HG03575 (cell line): Measurements from ENCODE around the gene POTEI.
"Not testable (repeated sequence)": the region's sequence is repeated elsewhere in the genome, so short reads cannot be mapped to it uniquely, and the experiment has no call there.

ENCODE experiments used
- ATAC-seq: cut with Tn5 transposase; IDR thresholded peaks from one replicate; pipeline ENCODE4 v1.9.1; 2021; ENCODE audit not compliant: unreplicated experiment, insufficient number of reproducible peaks, low FRiP score; ENCODE audit errors: extremely low read depth

The POTEI gene

GRCh38 chr2:130509228-130509627 lies at the start of gene POTEI:
Gene POTEI, minus strand, starts transcription at chr2:130509328. Its CDS starts 93 bp downstream, at chr2:130509235.
- ATAC-seq = not testable (repeated sequence)

- ATAC-seq = not testable (repeated sequence)
Observed at GRCh38 chr2:130556441-130556840, 47.3 kb upstream of the POTEI start.

DNA sequence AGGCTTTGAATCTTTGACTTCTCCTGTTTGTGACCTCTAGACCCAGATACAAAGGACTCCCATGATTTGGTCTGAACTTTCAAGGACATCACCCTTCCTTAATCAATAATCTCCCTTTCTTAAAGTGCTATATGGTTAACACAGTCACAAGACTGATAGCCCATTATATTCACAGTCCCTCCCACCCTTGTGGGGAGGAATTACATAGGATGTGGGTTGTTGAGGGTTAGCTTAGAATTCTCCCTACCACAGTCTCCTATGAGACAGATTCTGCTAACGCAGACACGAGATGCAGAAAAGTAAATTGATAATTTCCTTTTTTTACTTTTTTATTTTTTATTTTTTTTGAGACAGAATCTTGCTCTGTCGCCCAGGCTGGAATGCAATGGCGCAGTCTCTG lies 45.0 kb upstream of the POTEI start:
- ATAC-seq = not testable (repeated sequence)

DNA sequence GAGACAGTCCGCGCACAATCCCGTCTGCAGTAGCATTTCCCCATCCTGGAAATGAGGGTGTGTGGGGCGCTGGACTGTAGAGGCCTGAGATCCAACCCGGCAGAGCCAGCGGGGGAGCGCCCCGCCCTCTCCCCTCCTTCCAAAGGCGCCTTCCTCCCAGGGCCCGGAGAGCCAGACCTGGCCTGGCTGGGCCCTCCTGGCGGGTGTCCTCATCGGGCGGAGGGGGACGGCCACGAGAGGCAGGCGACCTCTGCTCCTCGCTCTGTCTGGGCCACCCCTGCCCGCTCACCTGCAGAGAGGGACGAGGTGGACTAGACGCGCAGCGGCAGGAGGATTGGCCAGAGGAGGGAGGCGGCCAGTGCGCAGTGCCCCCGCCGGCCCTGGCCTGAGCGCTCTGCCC lies 40.3 kb upstream of the POTEI start:
- not testable (repeated sequence) for ATAC-seq

GRCh38 chr2:130548418-130548817 lies 39.3 kb upstream of the POTEI start:
- not testable (repeated sequence) for ATAC-seq

DNA sequence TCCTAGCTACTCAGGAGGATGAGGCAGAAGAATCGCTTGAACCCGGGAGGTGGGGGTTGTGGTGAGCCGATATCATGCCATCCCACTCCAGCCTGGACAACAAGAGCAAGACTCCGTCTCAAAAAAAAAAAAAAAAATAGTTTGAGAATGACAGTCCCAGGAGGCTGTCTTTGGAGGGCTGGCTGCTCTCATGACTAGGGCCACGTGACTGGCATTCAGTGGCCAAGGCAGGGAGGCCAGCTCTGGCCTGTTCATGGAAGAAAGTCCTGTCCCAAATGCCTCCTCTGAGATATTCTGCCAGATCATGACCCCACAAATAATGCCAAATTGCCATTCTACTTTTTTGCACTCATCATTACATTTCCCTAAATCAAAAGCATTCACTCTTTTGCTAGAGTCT lies 35.9 kb upstream of the POTEI start:
- ATAC-seq = not testable (repeated sequence)

GRCh38 chr2:130543785-130544528 lies 34.8 kb upstream of the POTEI start:
- ATAC-seq = not testable (repeated sequence)

- not testable (repeated sequence) for ATAC-seq
Observed at GRCh38 chr2:130542789-130543188, 33.7 kb upstream of the POTEI start.

- not testable (repeated sequence) for ATAC-seq
Observed at GRCh38 chr2:130538271-130538670, 29.1 kb upstream of the POTEI start.

- ATAC-seq = not testable (repeated sequence)
Observed at GRCh38 chr2:130536654-130537053, 27.5 kb upstream of the POTEI start.

- not testable (repeated sequence) for ATAC-seq
Observed at GRCh38 chr2:130531672-130532071, 22.5 kb upstream of the POTEI start.

DNA sequence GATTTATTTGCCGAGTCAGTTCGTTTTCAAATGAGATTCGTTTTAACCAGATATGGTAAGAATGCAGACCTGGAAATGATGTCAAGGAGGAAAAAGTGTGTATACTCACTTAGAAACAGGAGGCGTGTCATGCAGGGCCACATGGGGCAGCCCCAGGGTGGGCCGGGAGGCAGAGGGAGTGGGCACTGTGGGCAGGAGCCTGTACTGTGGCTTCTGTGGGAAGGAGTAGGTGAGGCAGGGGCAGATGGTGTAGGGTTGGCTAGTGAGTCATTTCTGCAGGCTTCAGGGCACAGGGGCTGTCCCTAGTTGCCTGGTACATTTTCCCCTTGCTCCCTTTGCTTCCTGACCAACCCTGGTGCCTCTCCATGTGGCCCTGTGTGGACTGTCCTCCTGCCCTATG lies 22.1 kb upstream of the POTEI start:
- ATAC-seq = peak; percentile 66

DNA sequence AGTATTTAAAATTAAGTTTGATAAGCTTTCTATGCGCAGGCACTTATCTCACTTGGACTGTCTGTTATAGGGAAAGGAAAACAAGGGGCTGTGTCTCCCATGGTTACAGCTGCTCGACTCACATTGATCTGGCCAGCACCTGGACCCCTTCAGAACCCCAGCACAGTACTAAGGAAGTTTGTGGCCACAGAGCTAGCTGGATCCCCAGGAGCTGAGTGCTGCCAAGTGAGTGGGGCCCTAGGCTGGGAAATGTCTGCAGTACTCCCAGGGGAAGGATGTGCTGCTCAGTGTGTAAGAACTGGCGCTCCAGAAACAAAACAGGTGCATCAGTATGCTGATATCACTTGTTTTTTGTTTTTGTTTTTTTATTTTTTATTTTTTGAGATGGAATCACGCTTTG lies 21.1 kb upstream of the POTEI start:
- ATAC-seq = not testable (repeated sequence)

DNA sequence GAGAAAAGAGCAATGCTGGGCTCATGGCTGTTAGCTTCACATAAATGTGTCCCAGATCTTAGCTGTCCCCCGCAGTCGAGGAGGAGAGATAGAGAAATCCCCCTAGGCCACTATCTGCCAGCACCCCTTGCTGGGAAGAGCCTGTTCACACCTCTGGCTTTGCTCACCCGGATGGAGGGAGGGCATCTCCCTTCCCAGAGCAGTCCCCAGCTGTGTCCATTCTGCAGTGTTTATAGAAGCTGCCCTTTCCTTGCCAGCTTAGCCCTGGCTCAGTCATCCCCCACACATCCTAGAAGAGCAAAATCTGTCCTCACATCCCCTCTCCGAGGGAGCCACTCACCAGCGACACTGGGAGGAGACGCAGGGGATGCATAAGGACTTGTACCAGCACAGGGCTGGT lies 20.4 kb upstream of the POTEI start:
- ATAC-seq = not testable (repeated sequence)

GRCh38 chr2:130527365-130527967 lies 18.3 kb upstream of the POTEI start:
- ATAC-seq = not testable (repeated sequence)

- ATAC-seq = not testable (repeated sequence)
Observed at GRCh38 chr2:130522390-130522789, 13.3 kb upstream of the POTEI start.

DNA sequence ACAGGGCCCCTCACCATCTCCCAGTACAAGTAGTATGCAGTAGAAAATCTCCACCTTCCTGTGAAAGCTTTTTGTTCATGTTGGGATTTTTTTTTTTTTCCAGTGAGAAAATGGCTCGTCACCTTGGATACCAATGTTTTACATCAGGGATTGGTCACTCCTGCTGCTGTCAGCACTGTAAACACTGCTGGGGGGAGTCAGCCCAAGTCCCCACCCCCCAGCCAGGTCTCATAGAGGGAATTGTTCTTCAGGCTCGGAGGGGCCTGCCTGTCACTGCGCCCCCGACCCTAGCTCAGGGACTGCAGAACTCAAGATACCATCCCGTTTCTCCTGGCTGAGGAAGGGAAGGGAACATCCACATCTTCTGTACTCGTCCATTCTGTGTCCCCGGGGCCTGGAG lies 11.9 kb upstream of the POTEI start, which contains the start of gene CFC1B:
Gene CFC1B (plus strand): TSS at position 231 of the 400 bp plus-strand sequence. CDS start 263 bp downstream, outside the sequence.
- ATAC-seq = not testable (repeated sequence)

- not testable (repeated sequence) for ATAC-seq
Observed at GRCh38 chr2:130518516-130519106, 9.5 kb upstream of the POTEI start.

GRCh38 chr2:130511747-130512451 lies 2.8 kb upstream of the POTEI start:
- ATAC-seq = not testable (repeated sequence)
